CD4-positive, alpha-beta T cell treated with Interferon alpha-2 for 1 hour (primary cell): ENCODE results near the gene CHST8.
"Not testable (repeated sequence)": the region's sequence is repeated elsewhere in the genome, so short reads cannot be mapped to it uniquely, and the experiment has no call there.

Experiments used
- DNase-seq, 2 donors: peaks; one replicate each; pipeline ENCODE4 v3.0.0-alpha.2; 2020 to 2022

The CHST8 gene

GRCh38 chr19:33818411-33818810 is 196.7 kb downstream of the CHST8 start:
- DNase-seq = no peak

- not testable (repeated sequence) for DNase-seq
Measured at GRCh38 chr19:33819078-33819477, 197.3 kb downstream of the CHST8 start.

- no peak for DNase-seq
Measured at GRCh38 chr19:33819506-33819879, 197.7 kb downstream of the CHST8 start.

- DNase-seq = peak; percentile 66 to 72
Measured at GRCh38 chr19:33819880-33820781, 198.4 kb downstream of the CHST8 start.

GRCh38 chr19:33821871-33822270 is 200.1 kb downstream of the CHST8 start:
- DNase-seq = no peak
